GM20000 (cell line): ENCODE measurements around the gene C8G.

Experiments
- DNase-seq: peaks from one replicate; pipeline ENCODE4 v3.0.0; 2012; ENCODE audit warnings: low spot score
- CTCF ChIP-seq: IDR thresholded peaks from 2 replicates; pipeline ENCODE4 v1.5.1; 2012; ENCODE audit warnings: mild to moderate bottlenecking, control low read depth; ENCODE audit errors: extremely low read depth, missing control alignments

The C8G gene

GRCh38 chr9:136910901-136911245 is 34.2 kb upstream of the C8G start:
- TF ChIP-seq CTCF = no peak
- DNase-seq = no peak

- TF ChIP-seq CTCF = no peak
- DNase-seq = no peak
These were observed 31.2 kb upstream of the C8G start for GRCh38 chr9:136913701-136914438.

GRCh38 chr9:136915632-136916329 is 29.3 kb upstream of the C8G start:
- no peak for TF ChIP-seq CTCF
- DNase-seq = no peak

GRCh38 chr9:136916330-136917184 is 28.5 kb upstream of the C8G start:
- DNase-seq = no peak
- no peak for TF ChIP-seq CTCF

GRCh38 chr9:136917902-136918301 is 27.1 kb upstream of the C8G start:
- DNase-seq = no peak
- TF ChIP-seq CTCF = no peak

GRCh38 chr9:136920069-136920468 is 25.0 kb upstream of the C8G start:
- no peak for DNase-seq
- no peak for TF ChIP-seq CTCF
